Ishikawa (cell line): Measurements from ENCODE around the gene GRIP2.

Experiments
- CEBPB ChIP-seq: IDR thresholded peaks from 2 replicates; pipeline ENCODE4 v1.6.1; 2012
- CREB1 ChIP-seq: IDR thresholded peaks from 2 replicates; pipeline ENCODE4 v1.6.1; 2012; ENCODE audit warnings: low read depth
- EGR1 ChIP-seq: IDR thresholded peaks from 2 replicates; pipeline ENCODE4 v1.6.1; 2012
- EP300 ChIP-seq: IDR thresholded peaks from 2 replicates; pipeline ENCODE4 v1.6.1; 2012; ENCODE audit warnings: borderline replicate concordance
- FOXM1 ChIP-seq: IDR thresholded peaks from 2 replicates; pipeline ENCODE4 v1.6.1; 2012; ENCODE audit warnings: low read depth, borderline replicate concordance
- NFIC ChIP-seq: IDR thresholded peaks from 2 replicates; pipeline ENCODE4 v1.6.1; 2012
- RAD21 ChIP-seq: IDR thresholded peaks from 2 replicates; pipeline ENCODE4 v1.6.1; 2012; ENCODE audit warnings: low read depth
- TAF1 ChIP-seq: IDR thresholded peaks from 2 replicates; pipeline ENCODE4 v1.6.1; 2012; ENCODE audit warnings: low read depth, mild to moderate bottlenecking
- TCF12 ChIP-seq: IDR thresholded peaks from 2 replicates; pipeline ENCODE4 v1.6.1; 2012; ENCODE audit warnings: low read depth
- TEAD4 ChIP-seq: IDR thresholded peaks from 2 replicates; pipeline ENCODE4 v1.6.1; 2012
- YY1 ChIP-seq: IDR thresholded peaks from 2 replicates; pipeline ENCODE4 v1.6.1; 2012; ENCODE audit warnings: low read depth
- ZBTB7A ChIP-seq: IDR thresholded peaks from 2 replicates; pipeline ENCODE4 v1.6.1; 2012; ENCODE audit warnings: low read depth
- TF ChIP-seq, protein P1 (sequence below): IDR thresholded peaks from 2 replicates; pipeline ENCODE4 v1.6.1; 2012; ENCODE audit warnings: low read depth, mild to moderate bottlenecking
- TF ChIP-seq, protein P2 (sequence below): IDR thresholded peaks from 2 replicates; pipeline ENCODE4 v1.6.1; 2012
- TF ChIP-seq, protein P3 (sequence below): IDR thresholded peaks from 2 replicates; pipeline ENCODE4 v1.6.1; 2012

Gene GRIP2

DNA sequence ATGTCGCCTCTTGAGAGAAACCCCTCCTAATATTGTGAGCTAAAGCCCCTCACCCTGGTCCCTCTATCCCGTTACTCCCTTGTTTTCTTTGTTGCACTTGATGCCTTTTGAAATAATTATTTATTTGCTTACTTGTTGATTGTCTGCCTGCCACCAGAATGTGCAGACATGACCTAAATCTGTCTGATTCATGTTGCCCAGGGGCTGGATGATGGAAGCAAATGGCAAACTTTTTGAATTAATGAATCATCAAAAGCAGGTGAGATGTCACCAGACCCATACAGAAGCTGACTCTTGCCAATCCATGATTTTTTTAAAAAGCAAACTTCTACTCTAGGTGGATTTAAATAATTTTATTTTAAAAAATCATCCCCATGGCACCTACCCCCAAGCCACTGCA, 49.3 kb downstream of the GRIP2 start:
- TF ChIP-seq TCF12 (no peak), CREB1 (no peak), NFIC (no peak)
- TF ChIP-seq, protein P1, sequence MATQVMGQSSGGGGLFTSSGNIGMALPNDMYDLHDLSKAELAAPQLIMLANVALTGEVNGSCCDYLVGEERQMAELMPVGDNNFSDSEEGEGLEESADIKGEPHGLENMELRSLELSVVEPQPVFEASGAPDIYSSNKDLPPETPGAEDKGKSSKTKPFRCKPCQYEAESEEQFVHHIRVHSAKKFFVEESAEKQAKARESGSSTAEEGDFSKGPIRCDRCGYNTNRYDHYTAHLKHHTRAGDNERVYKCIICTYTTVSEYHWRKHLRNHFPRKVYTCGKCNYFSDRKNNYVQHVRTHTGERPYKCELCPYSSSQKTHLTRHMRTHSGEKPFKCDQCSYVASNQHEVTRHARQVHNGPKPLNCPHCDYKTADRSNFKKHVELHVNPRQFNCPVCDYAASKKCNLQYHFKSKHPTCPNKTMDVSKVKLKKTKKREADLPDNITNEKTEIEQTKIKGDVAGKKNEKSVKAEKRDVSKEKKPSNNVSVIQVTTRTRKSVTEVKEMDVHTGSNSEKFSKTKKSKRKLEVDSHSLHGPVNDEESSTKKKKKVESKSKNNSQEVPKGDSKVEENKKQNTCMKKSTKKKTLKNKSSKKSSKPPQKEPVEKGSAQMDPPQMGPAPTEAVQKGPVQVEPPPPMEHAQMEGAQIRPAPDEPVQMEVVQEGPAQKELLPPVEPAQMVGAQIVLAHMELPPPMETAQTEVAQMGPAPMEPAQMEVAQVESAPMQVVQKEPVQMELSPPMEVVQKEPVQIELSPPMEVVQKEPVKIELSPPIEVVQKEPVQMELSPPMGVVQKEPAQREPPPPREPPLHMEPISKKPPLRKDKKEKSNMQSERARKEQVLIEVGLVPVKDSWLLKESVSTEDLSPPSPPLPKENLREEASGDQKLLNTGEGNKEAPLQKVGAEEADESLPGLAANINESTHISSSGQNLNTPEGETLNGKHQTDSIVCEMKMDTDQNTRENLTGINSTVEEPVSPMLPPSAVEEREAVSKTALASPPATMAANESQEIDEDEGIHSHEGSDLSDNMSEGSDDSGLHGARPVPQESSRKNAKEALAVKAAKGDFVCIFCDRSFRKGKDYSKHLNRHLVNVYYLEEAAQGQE = no peak

DNA sequence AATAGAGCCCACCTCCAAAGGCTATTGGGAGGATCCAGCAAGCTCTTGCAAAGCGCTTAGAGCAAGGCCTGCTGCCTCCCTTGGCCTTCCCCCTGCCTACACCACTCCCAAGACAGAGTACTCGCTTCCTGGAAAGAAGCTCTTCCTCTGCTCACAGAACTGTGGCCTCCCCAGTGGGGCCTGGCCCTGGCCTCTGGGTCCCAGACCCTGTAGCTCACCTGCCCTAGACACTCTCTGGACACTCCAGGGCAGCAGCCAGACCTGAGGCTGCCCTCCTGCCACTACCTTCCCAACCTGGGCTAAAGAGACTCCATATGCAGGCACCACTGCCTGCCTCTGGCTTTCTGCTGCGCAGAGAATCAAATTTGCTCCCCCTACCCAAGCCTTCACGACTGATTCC, 49.9 kb downstream of the GRIP2 start:
- TF ChIP-seq RAD21 = no peak
- no peak for TF ChIP-seq ZBTB7A
- no peak for TF ChIP-seq FOXM1
- no peak for TF ChIP-seq CEBPB
- TF ChIP-seq EP300 = no peak
- no peak for TF ChIP-seq EGR1
- no peak for TF ChIP-seq TAF1
- TF ChIP-seq, protein P2, sequence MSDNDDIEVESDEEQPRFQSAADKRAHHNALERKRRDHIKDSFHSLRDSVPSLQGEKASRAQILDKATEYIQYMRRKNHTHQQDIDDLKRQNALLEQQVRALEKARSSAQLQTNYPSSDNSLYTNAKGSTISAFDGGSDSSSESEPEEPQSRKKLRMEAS = no peak

DNA sequence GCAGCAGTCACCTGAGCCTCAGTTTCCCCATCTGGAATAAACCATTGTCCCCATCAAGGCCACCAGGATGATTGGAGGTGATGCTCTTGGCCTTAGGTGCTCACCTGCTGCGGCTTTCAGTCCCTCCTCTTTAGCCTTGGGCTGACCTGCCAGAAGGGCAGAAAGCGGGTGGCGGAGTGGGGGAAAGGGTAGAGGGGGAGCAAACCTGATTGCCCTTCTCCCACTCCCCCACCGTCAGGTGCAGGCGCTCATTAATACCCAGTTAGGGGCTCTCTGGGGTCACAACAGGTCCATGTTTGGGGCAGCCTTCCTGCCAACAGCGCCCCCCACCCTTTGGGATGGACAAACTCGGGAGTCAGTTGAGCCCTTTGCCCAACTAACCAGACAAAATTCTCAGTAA, 50.5 kb downstream of the GRIP2 start:
- TF ChIP-seq TEAD4 (no peak), YY1 (no peak), CEBPB (no peak), TCF12 (no peak), EP300 (no peak), RAD21 (no peak), FOXM1 (no peak), CREB1 (no peak), ZBTB7A (no peak)
- TF ChIP-seq, protein P1 = no peak

DNA sequence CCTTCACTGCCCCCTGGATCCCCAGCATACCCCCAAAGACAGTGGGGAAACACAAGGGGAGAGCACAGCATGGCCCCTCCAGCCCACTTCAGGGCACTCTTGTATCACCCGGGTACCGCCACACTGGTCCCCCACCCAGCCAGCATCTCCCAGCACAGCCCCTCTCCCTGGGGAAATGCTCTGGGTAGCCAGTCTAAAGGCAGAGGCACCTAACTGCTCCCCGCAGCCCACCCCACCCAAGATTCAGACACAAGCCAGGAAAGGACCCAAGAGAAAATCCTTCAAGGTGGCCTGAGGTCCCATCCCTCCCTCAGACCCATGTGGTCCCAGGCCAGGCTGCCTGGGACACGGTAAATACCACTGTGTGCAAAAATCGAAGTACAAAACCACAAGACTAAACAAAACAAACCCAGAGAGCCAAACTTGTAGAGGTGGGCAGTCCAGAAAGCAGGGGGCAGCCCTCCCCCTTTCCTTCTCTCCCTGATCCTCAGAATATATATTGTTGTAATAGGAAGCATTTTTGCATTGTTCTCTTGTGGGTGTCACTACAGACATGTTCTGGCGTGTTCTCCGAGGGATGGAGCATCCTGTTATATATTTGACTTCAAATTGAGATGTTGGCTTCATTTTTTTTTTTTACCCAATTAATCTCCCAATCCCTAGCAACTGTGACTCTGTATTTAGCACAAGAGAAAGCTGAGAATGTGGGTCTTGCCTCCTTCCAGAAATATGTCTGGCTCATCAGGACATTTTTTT, 51.7 kb downstream of the GRIP2 start:
- TF ChIP-seq TAF1 = no peak
- no peak for TF ChIP-seq CREB1
- no peak for TF ChIP-seq FOXM1
- TF ChIP-seq TEAD4 = no peak
- no peak for TF ChIP-seq CEBPB

DNA sequence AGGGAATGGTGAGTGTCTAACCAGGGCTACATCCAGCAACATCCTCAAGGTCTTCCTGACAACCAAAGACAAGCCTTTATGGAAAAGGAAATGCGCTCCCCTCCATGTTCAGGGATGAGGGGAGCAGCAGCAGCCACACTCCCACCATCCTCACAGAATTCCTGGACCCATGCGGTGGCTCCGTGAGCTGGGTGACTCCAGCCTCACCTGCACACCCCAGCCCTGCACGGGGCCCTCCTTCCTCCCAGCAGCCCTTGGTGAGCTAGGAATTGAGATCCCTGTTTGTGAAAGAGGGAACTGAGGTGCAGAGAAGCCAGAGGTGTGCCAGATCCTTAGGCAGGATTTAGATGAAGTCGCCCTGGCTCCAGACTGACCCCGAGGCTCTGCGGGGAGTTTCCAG, 52.3 kb downstream of the GRIP2 start:
- TF ChIP-seq CREB1 (no peak), FOXM1 (no peak), YY1 (no peak), CEBPB (no peak), TCF12 (no peak), NFIC (no peak), RAD21 (no peak), EGR1 (no peak), TAF1 (no peak), TEAD4 (no peak)
- TF ChIP-seq, protein P3, sequence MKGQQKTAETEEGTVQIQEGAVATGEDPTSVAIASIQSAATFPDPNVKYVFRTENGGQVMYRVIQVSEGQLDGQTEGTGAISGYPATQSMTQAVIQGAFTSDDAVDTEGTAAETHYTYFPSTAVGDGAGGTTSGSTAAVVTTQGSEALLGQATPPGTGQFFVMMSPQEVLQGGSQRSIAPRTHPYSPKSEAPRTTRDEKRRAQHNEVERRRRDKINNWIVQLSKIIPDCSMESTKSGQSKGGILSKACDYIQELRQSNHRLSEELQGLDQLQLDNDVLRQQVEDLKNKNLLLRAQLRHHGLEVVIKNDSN = no peak
- TF ChIP-seq, protein P1 = no peak
- TF ChIP-seq, protein P2 = no peak
